ENCODE results near the gene CNDP2. TPM values are rescaled to one million over a fixed set of nuclear protein-coding genes. Genes with fewer than 3 reads are reported as not detected.

CNDP2 gene
- total RNA-seq, 3 donors from 2014 or later: 81.0 to 104 (median 95.7) TPM

- no peaks in the 10 kb centered on the region for H3K9me3 ChIP-seq
- H3K36me3 ChIP-seq: no peaks in the 10 kb centered on the region
- TF ChIP-seq POLR2AphosphoS5 (IDR thresholded peaks at IDR 0.05): no peak
- TF ChIP-seq CTCF (IDR thresholded peaks at IDR 0.05): no peak
- no peak for TF ChIP-seq POLR2A (IDR thresholded peaks at IDR 0.05)
- no peaks in the 10 kb centered on the region for H3K27me3 ChIP-seq
- no peak overlapping the region for H3K4me3 ChIP-seq
- intact Hi-C loops (cut with DNase I; ENCODE audit: low total_unique reads): no loop called here
- H3K27ac ChIP-seq: no peak overlapping the region
- DNase-seq (ENCODE audit: low spot score in 2 of 2): no peak
- no peaks in the 10 kb centered on the region for H3K4me1 ChIP-seq
These were observed 9.9 kb upstream of the CNDP2 start for GRCh38 chr18:74486119-74486849.

- intact Hi-C loops (cut with DNase I; ENCODE audit: low total_unique reads): no loop called here
- Histone ChIP-seq H3K4me3 (no peak overlapping the region), H3K27me3 (no peaks in the 10 kb centered on the region), H3K27ac (no peak overlapping the region), H3K9me3 (no peaks in the 10 kb centered on the region), H3K4me1 (no peaks in the 10 kb centered on the region), H3K36me3 (no peaks in the 10 kb centered on the region)
- TF ChIP-seq POLR2A (IDR thresholded peaks at IDR 0.05): no peak
- no peak for TF ChIP-seq POLR2AphosphoS5 (IDR thresholded peaks at IDR 0.05)
- TF ChIP-seq CTCF (IDR thresholded peaks at IDR 0.05): no peak
- DNase-seq (ENCODE audit: low spot score in 2 of 2): no peak
These were observed 7.8 kb upstream of the CNDP2 start for GRCh38 chr18:74488354-74488753.

GRCh38 chr18:74488864-74489263 lies 7.3 kb upstream of the CNDP2 start:
- intact Hi-C loops (cut with DNase I; ENCODE audit: low total_unique reads): no loop called here
- H3K27ac ChIP-seq: no peak overlapping the region
- H3K36me3 ChIP-seq: no peaks in the 10 kb centered on the region
- no peak for DNase-seq (ENCODE audit: low spot score in 2 of 2)
- H3K4me1 ChIP-seq: no peaks in the 10 kb centered on the region
- no peak overlapping the region for H3K4me3 ChIP-seq
- H3K27me3 ChIP-seq: no peaks in the 10 kb centered on the region
- H3K9me3 ChIP-seq: no peaks in the 10 kb centered on the region
- TF ChIP-seq POLR2A (IDR thresholded peaks at IDR 0.05) (no peak), CTCF (IDR thresholded peaks at IDR 0.05) (no peak), POLR2AphosphoS5 (IDR thresholded peaks at IDR 0.05) (no peak)

- intact Hi-C loops (cut with DNase I; ENCODE audit: low total_unique reads): no loop called here
- Histone ChIP-seq H3K27ac (no peak overlapping the region), H3K4me3 (no peak overlapping the region), H3K36me3 (no peaks in the 10 kb centered on the region), H3K9me3 (no peaks in the 10 kb centered on the region), H3K4me1 (no peaks in the 10 kb centered on the region), H3K27me3 (no peaks in the 10 kb centered on the region)
- no peak for DNase-seq (ENCODE audit: low spot score in 2 of 2)
- TF ChIP-seq CTCF (IDR thresholded peaks at IDR 0.05) (no peak), POLR2AphosphoS5 (IDR thresholded peaks at IDR 0.05) (no peak), POLR2A (IDR thresholded peaks at IDR 0.05) (no peak)
These were observed 6.5 kb upstream of the CNDP2 start for GRCh38 chr18:74489676-74490075.

- TF ChIP-seq POLR2AphosphoS5 (IDR thresholded peaks at IDR 0.05) (no peak), CTCF (IDR thresholded peaks at IDR 0.05) (no peak), POLR2A (IDR thresholded peaks at IDR 0.05) (no peak)
- Histone ChIP-seq H3K4me3 (no peak overlapping the region), H3K4me1 (no peaks in the 10 kb centered on the region), H3K36me3 (no peaks in the 10 kb centered on the region), H3K27ac (no peak overlapping the region), H3K27me3 (no peaks in the 10 kb centered on the region), H3K9me3 (no peaks in the 10 kb centered on the region)
- no peak for DNase-seq (ENCODE audit: low spot score in 2 of 2)
- intact Hi-C loops (cut with DNase I; ENCODE audit: low total_unique reads): no loop called here
These were observed 3.9 kb upstream of the CNDP2 start for GRCh38 chr18:74492259-74492658.

Measured in breast epithelium (tissue), 4 donors.